SIG-M5 treated with dmso at 0.1 percent for 504 hours (cell line): ENCODE results near the gene RHEB.

ENCODE experiments used
- DNase-seq: peaks from one replicate; lab custom pipeline; 2025; ENCODE audit not compliant: unreplicated experiment; lab: John Stamatoyannopoulos, UW

Gene RHEB

DNA sequence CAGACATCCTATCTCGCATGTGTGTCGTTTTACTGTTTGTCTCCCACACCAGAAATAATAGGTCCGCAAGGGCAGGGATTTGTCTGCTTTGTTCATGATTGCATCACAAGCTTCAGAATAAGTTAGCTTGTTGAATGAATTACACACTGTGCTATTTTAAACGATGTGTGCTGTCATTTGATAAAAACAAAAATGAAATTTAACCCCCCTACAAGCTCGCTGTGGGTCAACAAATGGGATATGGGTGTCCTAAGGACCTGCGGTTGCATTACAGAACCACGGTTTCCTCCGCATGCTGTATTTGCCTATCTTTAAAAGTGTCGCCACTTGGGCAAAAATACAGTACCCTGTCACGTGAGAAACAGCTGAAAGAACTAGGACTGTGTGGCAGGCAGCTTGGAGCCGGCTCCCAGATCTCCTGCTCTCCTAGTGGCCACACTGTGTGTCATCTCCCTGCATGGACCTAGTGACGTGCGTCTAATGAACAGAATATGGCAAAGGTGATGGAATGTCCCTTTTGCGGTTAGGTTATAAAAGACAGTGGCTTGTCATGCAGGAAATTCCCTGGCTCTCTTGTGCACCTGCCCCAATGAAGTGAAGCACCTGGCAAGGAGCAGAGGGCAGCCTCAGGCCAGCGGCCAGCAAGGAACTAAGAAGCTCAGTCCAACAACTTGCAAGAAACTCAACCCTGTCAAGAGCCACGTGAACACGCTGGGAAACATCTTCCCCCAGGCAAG, 46.9 kb downstream of the RHEB start:
- no peak for DNase-seq

DNA sequence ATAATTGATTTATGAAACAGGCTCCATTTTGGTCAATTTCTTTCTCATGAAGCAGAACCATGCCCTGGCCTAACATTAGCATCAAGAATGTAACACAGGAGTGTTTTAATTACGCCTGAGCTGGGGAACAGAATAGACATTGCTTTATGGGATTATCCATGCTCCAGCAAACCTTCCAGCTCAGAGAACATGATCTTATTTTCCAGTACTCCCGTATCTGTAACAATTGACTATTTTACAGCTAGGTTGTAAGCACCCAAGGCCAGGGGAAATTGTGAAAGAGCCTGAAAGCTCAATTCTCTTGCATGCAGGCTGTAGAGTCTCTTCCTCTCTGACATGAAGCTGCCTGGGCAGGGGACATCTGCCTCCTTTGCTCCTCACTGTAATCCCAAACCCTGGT, 49.0 kb downstream of the RHEB start:
- no peak for DNase-seq

DNA sequence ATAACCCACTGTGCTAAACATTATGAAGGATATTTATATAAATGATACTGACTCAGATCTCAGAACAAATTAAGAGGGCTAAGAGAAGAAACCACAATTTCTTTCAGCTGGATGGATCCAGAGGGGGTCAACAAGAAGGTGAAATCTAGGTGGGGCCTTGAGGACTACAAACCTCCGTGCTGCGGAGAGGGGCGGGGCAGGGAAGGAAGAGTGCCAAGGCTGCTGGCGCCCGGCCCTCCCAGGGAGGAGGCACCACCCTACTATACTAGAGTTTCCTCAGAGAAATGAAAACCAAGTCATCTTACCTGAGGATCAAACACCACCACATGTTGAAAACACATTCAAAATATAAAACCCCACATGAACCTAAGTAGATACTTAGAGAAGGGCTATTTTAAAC, 50.4 kb downstream of the RHEB start:
- no peak for DNase-seq

DNA sequence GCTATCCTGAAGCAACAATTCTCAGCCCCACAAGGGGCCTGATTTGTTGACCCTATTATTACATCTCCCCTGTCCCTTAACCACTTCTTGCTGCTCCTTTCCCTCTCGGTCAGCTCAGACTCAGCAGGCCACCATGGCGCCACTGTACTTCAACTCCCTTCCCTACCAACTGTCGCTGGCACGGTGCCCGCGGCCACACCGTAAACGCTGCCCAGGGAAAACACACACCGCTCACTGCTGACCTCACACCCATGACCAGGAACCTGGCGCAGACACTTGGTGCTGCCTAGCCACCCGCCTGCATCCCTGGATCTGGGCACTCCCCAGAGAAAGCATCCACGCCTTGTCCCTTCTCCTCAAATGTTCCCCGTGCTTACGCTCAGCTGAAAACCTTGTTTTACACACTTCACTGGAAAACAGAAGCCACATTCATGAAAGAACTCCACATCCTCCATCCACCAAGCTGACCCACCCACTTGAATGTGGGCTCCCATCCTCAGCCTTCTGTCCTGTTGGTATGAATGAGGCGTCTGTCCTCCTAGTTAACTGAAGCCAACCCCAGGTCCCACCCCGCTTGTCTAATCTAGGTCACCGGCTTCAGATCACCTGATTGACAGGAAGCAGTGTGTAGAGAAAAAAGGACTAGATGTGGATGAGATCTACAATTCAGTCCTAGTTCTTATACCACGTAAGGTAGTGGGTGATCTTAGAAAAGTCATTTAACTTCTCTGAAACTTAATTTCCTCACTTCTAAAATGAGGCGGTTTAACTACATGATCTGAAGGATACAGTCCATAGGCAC, 51.3 kb downstream of the RHEB start:
- DNase-seq, result no peak

DNA sequence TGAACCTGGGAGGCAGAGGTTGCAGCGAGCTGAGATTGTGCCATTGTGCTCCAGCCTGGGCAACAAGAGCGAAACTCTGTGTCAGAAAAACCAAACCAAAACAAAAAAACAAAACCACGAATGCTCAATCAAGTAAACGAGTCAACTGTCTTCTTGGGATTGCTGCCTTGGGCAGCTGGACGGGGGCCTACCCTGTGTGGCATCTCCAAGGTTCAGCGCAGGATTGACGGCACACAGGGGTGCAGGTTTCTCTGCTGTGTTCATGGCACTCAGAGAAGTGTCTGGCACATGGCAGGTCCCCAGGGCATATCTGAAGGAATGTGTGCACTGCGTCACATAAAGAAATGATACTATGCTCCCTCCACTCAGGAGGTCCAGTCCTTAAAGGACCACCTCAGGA, 54.5 kb downstream of the RHEB start:
- DNase-seq, result no peak

DNA sequence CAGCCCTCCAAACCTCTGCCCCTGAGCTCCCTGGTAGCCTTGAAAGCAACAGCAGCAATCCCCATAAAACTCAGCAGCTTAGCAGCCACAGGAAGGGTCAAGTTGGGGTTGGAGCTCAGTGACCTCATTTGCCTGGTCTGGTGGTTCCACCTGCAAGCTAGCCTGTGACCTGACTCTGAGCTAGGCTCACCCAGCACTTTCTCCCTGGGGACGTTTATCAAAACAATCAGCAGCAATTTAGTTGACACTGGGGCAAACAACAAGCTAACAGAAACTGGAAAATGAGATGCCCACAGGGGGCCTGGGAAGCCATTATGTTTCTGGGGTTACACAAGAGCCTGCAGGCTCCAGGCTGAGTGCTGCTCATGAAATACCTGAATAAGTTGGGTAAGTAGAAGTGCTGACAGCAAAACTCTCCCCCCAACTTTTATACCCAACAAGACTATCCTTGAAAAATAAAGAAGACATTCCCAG, 57.4 kb downstream of the RHEB start:
- no peak for DNase-seq

DNA sequence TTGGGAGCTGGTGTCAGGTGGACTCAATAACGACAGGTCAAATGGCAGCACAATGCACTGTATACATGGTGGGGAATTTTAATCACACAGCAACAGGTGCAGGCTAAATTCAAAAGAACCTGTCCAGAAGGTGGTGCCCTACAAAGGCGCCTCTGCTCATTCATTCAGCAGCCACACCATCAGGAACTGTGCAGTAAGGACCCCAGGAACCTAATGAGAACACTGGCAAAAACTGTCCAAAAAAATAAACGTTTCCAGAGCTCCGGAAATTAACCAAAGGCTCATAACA, 57.8 kb downstream of the RHEB start:
- DNase-seq, result no peak

DNA sequence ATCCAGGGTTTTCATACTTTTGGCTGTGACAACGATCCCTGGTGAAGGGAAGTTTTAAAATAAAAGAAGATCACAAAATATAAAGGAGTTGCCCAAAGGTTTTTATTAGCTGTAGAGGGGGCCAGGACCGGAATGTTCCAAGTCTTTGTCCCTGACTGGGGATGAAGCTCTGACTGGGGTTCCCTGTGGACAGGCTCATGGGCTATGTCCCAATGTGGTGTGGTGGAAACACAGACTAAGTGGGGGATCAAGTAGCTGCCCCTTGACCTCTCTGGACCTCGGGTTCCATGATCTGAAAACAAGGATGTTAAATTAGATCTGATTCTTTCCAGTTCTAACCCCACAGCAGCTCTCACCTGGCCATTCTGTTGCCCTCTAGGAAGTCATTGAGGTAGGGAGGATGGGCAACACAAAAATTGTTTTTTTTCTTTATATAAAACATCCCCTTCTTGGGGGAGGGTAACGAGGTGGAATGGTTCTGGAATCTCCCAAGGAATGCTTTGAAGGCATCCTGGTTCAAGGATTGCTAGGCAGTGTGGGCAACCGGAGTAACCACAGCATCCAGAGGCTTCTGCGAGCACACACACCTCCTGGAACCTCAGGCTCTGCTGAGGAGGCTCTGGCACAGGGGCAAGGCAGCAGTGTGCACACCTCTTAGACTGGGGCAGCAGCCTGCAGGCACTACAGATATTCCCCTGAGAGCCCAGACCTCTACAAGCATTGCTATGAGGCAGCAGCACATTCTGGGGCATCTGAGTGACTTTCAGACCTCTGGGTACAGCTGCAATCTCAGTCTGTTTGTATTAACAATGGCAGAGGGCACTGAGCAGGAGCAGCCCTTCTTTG, 58.4 kb downstream of the RHEB start:
- no peak for DNase-seq

DNA sequence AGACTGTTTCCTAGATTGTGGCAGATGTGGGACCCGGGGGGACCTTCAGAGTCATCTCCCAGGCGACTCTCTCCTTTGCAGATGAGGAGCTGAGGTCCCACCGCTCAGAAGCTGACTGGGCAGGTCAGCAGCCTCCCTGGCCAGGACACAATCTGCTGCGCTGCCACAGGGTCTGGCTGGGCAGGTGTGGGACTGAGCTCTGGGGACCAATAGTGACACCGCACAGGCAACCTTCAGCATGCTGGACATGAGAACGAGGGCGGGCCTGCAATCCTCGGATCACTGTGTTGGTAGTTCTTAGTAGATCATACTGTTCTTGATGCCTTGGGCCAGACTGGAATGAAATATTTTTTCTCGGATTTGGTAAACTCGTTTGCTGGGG, 59.2 kb downstream of the RHEB start:
- DNase-seq, result no peak

DNA sequence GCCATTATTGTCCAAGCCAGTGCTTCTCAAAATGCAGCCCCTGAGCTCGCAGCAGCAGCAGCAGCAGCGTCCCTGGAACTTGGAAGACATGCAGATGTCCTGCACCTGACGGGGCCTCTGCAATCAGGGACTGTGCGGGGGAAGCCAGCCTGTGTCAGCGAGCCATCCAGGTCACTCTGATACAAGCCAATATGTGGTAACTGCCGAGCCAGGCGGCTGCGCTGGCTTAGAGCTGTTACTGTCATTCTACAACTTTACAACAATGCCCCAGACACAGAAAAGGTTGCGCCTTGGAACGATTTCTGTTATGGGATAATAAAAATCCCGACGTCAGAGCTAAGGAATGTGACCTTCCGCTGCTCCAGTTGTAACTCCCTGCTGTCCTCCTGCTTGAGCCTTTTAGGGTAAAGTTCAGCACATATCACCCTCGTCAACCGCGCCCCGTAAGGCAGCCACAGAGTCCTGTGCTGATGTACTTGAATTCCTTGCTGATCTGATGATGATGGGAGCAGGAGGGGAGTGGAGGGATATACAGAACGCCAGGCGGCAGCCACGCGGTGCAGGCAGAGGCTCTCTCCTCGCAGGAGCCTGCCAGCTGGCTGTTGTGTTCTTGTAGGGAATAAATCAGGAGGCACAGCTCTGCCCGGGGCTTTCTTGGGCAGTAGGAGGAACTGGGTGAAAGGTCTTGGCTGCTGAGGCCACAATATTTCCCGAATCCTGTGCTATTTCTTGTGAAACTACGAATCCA, 59.8 kb downstream of the RHEB start:
- DNase-seq, result peak; percentile 31

DNA sequence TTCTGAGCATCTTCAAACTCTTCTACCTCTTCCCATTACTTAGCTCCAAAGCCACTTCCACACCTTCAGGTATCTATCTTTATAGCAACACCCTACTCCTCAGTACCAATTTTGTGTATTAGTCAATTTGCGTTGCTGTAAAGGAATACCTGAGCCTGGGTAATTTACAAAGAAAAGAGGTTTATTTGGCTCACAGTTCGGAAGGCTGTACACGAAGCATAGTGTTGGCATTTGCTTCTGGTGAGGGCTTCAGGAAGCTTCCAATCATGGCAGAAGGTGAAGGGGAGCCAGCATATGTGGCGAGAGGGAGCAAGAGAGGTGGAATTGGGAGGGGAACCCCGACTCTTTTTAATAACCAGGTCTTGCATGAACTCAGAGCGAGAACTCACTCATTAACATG, 62.2 kb downstream of the RHEB start:
- no peak for DNase-seq

DNA sequence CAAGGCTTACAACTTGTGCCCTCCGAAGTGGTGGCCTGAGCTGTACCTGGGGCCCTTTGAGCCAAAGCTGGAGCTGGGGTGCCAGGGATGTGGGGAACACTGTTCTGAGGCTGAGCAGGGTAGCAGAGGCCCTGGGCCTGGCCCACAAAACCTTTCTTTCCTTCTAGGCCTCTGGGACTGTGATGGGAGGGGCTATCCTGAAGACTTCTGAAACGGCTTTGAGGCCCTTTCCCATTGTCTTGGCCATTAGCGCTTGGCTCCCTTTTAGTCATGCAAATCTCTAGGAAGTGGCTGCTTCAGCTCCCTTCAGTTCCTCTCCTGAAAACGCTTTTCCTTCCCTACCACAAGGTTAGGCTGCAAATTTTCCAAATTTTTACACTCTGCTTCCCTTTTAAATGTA, 62.9 kb downstream of the RHEB start:
- DNase-seq, result no peak

DNA sequence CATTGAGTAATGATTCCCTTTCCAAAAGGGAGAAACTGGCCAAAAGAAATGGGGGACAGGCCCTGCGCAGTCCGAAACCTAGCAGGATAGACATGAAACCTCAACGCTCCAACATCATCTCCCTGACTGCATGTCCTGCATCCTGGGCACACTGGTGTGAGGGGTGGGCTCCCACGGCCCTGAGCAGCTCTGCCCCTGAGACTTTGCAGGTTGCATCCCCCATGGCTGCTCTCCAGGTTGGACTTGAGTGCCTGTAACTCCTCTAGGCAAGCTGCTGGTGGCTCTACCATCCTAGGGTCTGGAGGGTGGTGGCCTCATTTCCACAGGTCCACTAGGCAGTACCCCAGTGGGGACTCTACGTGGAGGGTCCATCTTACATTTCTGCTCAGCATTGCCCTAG, 63.4 kb downstream of the RHEB start:
- DNase-seq, result no peak

DNA sequence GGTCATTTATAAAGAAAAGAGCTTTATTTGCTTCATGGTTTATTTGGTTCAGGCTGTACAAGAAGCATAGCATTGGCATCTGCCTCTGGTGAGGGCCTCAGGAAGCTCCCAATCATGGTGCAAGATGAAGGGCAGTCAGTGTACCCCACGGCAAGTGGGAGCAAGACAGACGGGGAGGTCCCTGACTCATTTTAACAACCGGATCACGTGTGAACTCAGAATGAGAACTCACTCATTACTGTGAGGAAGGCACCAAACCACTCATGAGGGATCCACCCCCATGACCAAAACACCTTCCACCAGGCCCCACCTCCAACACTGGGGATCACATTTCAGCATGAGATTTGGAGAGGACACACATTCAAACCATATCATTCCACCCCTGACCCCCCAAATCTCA, 64.0 kb downstream of the RHEB start:
- DNase-seq, result no peak

DNA sequence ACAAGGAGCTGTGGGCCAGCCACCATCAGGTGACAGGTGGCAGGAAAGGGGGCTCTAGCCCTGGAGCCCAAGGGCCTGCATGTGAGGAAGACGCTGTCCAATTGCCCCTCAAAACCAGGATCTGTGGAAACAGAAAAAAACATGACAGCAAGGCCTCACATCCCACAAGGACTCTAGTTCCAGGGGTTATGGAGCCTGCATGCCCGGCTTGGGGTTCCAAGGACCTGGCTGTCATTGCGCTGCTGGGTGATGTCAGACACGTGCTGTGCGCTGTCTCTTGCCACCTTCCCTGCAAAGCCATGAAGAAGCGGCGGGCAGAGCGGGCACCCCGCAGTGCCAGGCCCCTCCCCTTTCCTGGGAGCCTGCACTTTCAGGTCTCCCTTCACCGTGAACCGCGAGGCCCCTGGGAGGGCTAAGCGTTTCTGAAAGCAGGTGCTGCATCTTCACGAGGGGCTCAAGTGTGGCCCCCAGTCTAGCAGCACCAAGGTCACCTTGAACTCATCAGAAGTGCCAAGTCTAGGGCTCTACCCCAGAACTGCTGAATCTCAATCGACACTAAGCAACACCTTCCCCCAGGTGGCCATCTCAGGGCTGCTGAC, 64.7 kb downstream of the RHEB start:
- no peak for DNase-seq

DNA sequence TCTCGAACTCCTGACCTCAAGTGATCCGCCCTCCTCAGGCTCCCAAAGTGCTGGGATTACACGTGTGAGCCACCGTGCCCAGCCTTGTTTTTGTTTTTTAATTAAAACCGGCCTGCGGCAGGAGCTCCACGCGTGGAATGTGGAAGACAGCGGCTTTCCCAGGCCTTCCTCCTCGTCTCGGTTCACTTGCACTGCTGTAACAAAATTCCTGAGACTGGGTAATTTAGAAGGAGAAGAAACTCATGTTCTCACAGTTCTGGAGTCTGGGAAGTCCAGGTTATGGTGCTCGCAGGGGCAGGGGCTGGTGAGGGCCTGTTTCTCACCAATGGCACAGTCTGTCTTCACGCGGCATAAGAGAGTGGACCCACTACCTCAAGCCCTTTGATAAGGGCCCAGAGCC, 65.4 kb downstream of the RHEB start:
- no peak for DNase-seq

DNA sequence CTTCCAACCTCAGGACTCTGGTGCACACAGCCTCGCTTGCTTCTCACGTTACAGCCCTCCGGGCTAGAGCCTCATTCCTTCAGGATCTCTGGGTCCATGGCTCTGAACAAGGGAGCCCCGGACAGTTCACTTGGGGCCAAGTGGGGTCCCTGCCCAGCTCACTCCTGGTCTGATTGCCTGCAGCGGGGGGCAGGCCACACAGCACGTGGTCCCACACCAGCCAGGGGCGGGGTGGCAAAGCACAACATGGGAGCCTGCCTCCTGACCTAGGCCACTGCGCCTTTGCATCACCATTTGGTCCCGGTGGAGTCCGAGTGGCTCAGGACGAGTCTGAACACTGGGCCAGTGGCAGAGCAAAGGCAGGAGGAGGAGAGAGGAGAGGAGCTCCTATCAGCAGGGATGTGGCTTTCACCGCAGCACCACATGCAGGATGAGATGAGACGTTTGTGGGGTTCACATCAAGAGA, 66.3 kb downstream of the RHEB start:
- no peak for DNase-seq

DNA sequence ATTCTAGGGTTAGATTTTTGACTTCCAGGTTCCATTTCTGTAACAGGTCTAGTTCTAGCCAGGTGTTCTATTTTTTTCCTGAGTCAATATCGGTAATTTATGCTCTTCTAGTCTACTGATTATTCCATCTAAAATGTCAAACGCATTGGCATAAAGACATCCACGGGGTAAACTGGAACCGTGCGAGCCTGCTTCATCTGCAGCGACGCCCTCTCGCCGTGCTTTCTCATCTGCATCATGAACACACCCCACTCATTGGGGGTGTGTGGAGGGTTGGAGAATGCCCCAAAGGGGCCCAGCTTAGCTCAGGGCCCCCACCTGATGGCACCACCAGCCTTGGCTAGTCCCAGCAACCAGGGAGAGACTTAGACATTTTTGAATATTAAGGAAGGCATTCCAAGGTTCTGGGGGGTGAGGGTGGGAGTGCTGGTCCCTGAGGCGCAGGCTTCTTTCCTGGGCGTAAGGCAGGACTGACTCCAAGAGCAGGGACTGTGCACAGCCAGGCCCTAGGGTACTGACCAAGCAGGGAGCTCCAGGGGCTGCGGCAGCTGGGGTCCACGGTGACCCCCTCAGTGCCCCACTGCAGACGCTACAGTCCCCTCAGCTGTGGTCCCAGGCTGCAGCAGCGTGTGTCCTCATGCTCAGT, 66.9 kb downstream of the RHEB start:
- no peak for DNase-seq

DNA sequence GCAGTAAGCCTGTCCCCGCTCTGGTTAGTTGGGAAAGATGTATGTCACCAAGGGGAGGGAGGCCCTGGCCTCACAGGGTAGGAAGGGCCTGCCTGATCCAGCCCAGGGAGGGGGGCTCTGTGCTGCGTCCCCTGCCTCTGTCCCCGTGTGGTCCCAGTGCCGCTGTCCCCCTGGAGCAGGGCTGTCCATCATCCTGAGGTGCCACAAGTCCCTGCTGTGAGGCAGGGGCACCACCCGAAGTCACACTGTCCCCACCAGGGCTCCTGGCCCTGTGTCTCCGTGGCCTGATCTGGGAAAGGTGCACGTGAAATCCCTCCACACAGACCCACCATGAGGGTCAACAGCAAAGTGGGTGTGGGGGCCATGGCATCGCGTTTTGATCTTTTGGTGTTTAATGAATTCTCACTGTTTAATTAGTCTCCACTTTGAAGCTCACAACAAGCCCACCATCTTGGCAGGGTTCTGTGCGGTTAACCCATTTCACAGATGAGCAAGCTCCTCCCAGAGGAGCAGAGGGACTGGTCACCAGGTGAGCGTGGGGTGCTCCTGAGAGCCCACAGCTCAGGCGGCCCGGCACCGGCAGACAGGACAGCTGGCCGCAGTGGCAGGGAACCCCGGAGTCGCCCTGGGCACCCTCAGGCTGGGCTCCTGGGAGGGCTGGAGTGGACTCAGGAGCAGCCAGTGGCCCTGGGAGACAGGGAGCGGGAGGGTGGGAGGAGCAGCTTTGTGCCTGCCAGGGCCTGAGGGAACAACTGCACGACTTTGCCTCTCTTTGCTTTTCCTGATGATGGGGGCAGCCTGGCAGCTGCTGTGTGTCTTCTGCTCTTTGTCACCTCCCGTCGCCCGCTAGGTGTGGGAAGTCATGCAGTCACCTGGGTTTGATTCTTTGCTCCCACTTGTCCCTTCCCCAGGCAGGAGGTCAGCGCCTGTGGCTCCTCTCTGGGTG, 67.8 kb downstream of the RHEB start:
- no peak for DNase-seq
